MM.1S (cell line): ENCODE results near the gene SLC26A5.

Experiments used
- DNase-seq: peaks from one replicate; pipeline ENCODE4 v3.0.0-alpha.2; 2015
- H2AFZ ChIP-seq: fragments of 300-600 bp; sonication (generic); 2 replicates; pipeline ENCODE4 v1.6.0; 2016; ENCODE audit warnings: antibody characterized with exemption, low read length
- H3F3A ChIP-seq: fragments of 300-600 bp; sonication (generic); 2 replicates; pipeline ENCODE4 v1.6.1; 2016; ENCODE audit warnings: mild to moderate bottlenecking, antibody characterized with exemption, low read length, moderate library complexity, mixed read lengths; ENCODE audit not compliant: insufficient read depth
- H3K27ac ChIP-seq: fragments of 300-600 bp; sonication (generic); 2 replicates; pipeline ENCODE4 v1.5.1; 2016; ENCODE audit warnings: mild to moderate bottlenecking, low read length
- H3K27me3 ChIP-seq: fragments of 300-600 bp; sonication (generic); replicated peaks from 2 replicates; pipeline ENCODE4 v1.6.0; 2016; ENCODE audit warnings: low read length; ENCODE audit not compliant: insufficient read depth
- H3K36me3 ChIP-seq: fragments of 300-600 bp; sonication (generic); replicated peaks from 2 replicates; pipeline ENCODE4 v1.6.1; 2016; ENCODE audit warnings: mild to moderate bottlenecking, low read length, mixed read lengths; ENCODE audit not compliant: insufficient read depth
- H3K4me1 ChIP-seq: fragments of 300-600 bp; sonication (generic); 2 replicates; pipeline ENCODE4 v1.6.1; 2016; ENCODE audit warnings: low read length, mixed read lengths
- H3K4me2 ChIP-seq: fragments of 300-600 bp; sonication (generic); 2 replicates; pipeline ENCODE4 v1.6.0; 2016; ENCODE audit warnings: low read depth, low read length
- H3K4me3 ChIP-seq: fragments of 300-600 bp; sonication (generic); 2 replicates; pipeline ENCODE4 v1.5.1; 2016; ENCODE audit warnings: low read length, mixed read lengths
- H3K79me2 ChIP-seq: fragments of 300-600 bp; sonication (generic); 2 replicates; pipeline ENCODE4 v1.6.1; 2016; ENCODE audit warnings: mixed run types, low read length, mixed read lengths
- H3K9ac ChIP-seq: fragments of 300-600 bp; sonication (generic); 2 replicates; pipeline ENCODE4 v1.6.1; 2016; ENCODE audit warnings: low read length, mixed read lengths
- H3K9me2 ChIP-seq: fragments of 300-600 bp; sonication (generic); replicated peaks from 2 replicates; pipeline ENCODE4 v1.6.1; 2016; ENCODE audit warnings: mild to moderate bottlenecking, low read length, mixed read lengths; ENCODE audit not compliant: insufficient read depth
- H3K9me3 ChIP-seq: fragments of 300-600 bp; sonication (generic); replicated peaks from 2 replicates; pipeline ENCODE4 v1.6.1; 2016; ENCODE audit warnings: mild to moderate bottlenecking, low read length, mixed read lengths; ENCODE audit not compliant: insufficient read depth
- H4K20me1 ChIP-seq: fragments of 300-600 bp; sonication (generic); 2 replicates; pipeline ENCODE4 v1.6.1; 2016; ENCODE audit warnings: mild to moderate bottlenecking, low read length, moderate library complexity, mixed read lengths; ENCODE audit not compliant: insufficient read depth
- EZH2 ChIP-seq: fragments of 300-600 bp; sonication (generic); optimal IDR thresholded peaks from 2 replicates; pipeline ENCODE3; 2017; ENCODE audit warnings: low read depth, mild to moderate bottlenecking, antibody characterized with exemption, low read length, mixed read lengths
- EZH2phosphoT487 ChIP-seq: fragments of 300-600 bp; sonication (generic); IDR thresholded peaks from 2 replicates; pipeline ENCODE4 v1.6.1; 2018; ENCODE audit warnings: antibody characterized with exemption, low read length
- TF ChIP-seq, protein P1 (sequence below): fragments of 300-600 bp; sonication (generic); IDR thresholded peaks from 2 replicates; pipeline ENCODE4 v1.5.1; 2016; ENCODE audit warnings: antibody characterized with exemption, low read length, mixed read lengths

The SLC26A5 gene

DNA sequence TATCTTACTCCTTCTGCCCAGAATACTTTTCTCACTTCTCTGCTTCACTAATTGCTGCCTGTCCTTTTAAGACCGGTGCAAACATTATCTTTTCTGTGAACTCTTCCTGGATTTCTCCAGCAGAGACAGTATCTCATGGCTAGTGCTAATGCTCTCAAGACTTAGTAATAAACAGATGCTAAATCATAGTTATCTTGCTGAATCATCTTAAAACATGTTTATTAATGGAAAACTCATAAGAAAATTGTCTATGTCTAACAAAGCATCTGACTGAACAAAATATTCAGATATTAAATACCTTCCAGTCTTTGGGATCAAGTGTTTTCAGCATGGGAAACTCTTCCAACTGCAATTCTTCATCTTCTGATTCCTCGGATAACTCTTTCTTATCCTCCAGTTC is 104.5 kb downstream of the SLC26A5 start:
- no peaks in the 10 kb centered on the region for H3K9me2 ChIP-seq
- H3K9me3 ChIP-seq, result no peaks in the 10 kb centered on the region
- H3K79me2 ChIP-seq, result peaks cover 70% of the 10 kb centered on the region
- no peak overlapping the region for H3K27ac ChIP-seq
- TF ChIP-seq EZH2 (no peak), EZH2phosphoT487 (no peak)
- TF ChIP-seq, protein P1, sequence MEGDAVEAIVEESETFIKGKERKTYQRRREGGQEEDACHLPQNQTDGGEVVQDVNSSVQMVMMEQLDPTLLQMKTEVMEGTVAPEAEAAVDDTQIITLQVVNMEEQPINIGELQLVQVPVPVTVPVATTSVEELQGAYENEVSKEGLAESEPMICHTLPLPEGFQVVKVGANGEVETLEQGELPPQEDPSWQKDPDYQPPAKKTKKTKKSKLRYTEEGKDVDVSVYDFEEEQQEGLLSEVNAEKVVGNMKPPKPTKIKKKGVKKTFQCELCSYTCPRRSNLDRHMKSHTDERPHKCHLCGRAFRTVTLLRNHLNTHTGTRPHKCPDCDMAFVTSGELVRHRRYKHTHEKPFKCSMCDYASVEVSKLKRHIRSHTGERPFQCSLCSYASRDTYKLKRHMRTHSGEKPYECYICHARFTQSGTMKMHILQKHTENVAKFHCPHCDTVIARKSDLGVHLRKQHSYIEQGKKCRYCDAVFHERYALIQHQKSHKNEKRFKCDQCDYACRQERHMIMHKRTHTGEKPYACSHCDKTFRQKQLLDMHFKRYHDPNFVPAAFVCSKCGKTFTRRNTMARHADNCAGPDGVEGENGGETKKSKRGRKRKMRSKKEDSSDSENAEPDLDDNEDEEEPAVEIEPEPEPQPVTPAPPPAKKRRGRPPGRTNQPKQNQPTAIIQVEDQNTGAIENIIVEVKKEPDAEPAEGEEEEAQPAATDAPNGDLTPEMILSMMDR, result no peak
- H3K27me3 ChIP-seq, result no peaks in the 10 kb centered on the region
- no peak overlapping the region for H3K4me3 ChIP-seq
- no peak overlapping the region for H3K4me2 ChIP-seq
- H3K9ac ChIP-seq, result no peak overlapping the region
- H3F3A ChIP-seq, result peaks cover 17% of the 10 kb centered on the region
- no peak for DNase-seq
- H3K36me3 ChIP-seq, result peaks cover 18% of the 10 kb centered on the region
- no peaks in the 10 kb centered on the region for H4K20me1 ChIP-seq
- H2AFZ ChIP-seq, result no peak overlapping the region
- peaks cover 13% of the 10 kb centered on the region for H3K4me1 ChIP-seq

DNA sequence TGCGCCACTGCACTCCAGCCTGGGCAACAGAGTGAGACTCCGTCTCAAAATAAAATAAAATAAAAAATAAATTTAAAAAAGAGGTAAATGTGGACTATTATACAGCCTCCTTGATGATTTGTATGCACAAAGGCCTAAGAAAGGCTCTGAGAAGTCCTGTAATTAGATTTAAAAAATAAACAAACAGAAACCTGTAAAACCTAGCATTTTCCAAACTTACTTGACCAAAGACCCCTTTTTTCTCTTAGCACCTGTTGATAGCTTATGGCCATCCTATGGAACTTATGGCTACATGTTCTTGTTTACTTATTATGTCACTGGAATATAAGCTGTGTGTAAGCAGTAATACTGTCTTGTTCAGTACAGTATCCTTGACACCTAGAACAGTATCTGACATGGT is 107.1 kb downstream of the SLC26A5 start:
- H3K4me2 ChIP-seq, result no peak overlapping the region
- H3K27ac ChIP-seq, result no peak overlapping the region
- H3K79me2 ChIP-seq, result peaks cover 73% of the 10 kb centered on the region
- peaks cover 19% of the 10 kb centered on the region for H3K36me3 ChIP-seq
- H3K27me3 ChIP-seq, result no peaks in the 10 kb centered on the region
- DNase-seq, result no peak
- H3K9me3 ChIP-seq, result no peaks in the 10 kb centered on the region
- no peak overlapping the region for H2AFZ ChIP-seq
- H3K9ac ChIP-seq, result no peak overlapping the region
- H3K4me3 ChIP-seq, result no peak overlapping the region
- H4K20me1 ChIP-seq, result no peaks in the 10 kb centered on the region
- TF ChIP-seq, protein P1, result no peak
- TF ChIP-seq EZH2 (no peak), EZH2phosphoT487 (no peak)
- H3K9me2 ChIP-seq, result no peaks in the 10 kb centered on the region
- peaks cover 6% of the 10 kb centered on the region; the same call in 1 of the 2 replicates for H3K4me1 ChIP-seq
- peaks cover 4% of the 10 kb centered on the region for H3F3A ChIP-seq

DNA sequence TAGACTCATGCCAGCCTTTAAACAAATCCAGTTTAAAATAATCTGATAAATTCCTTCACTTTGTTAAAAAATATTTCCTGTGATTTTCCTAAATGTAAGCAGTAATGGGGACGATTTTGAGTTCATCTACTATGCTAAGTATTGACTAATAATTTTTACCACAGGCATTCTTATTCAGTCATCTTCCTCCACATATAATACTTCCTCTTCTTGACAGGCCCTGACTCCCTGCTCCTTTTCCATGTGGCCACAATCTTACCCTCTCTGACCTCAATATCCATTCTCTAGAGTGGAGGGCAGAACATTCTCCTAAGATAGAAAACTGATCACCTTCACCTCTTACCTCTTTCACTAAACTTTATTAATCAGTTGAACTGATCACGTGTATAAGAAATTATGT is 109.2 kb downstream of the SLC26A5 start:
- TF ChIP-seq EZH2phosphoT487, result no peak
- TF ChIP-seq, protein P1, result no peak
- TF ChIP-seq EZH2, result no peak
- H4K20me1 ChIP-seq, result no peaks in the 10 kb centered on the region
- DNase-seq, result no peak
- no peak overlapping the region for H2AFZ ChIP-seq
- H3K36me3 ChIP-seq, result peaks cover 19% of the 10 kb centered on the region
- no peak overlapping the region for H3K9ac ChIP-seq
- H3K4me3 ChIP-seq, result no peak overlapping the region
- H3K4me2 ChIP-seq, result no peak overlapping the region
- H3F3A ChIP-seq, result no peaks in the 10 kb centered on the region
- no peaks in the 10 kb centered on the region for H3K27me3 ChIP-seq
- no peaks in the 10 kb centered on the region for H3K9me3 ChIP-seq
- H3K4me1 ChIP-seq, result no peaks in the 10 kb centered on the region
- H3K27ac ChIP-seq, result no peak overlapping the region
- peaks cover 62% of the 10 kb centered on the region for H3K79me2 ChIP-seq
- H3K9me2 ChIP-seq, result no peaks in the 10 kb centered on the region
